ENCODE results near the gene SLC25A27.

DNA sequence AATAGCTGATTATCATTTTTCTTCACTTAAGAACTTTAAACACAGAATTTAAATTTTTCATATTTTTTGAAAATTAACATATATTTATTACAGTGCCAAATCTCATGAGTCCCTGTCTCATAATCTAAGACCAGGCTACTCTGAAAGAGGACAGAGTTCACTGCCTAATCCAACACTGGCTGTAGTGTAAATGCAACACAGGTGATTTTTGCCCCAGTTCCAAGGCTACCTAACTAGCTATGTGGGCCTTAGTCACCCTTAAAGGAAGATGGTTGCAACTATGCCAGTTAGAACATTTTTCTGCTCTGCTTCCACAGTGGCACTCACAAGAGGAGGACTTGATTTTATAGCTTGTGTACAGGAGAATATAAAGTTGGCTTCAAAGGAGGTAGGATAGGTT lies 4.9 kb downstream of the SLC25A27 start:
- TF ChIP-seq EZH2 (IDR thresholded peaks at IDR 0.05; ENCODE audit: borderline replicate concordance, insufficient read depth, low read depth, low read length, poor library complexity, severe bottlenecking) (no peak), CTCF (IDR thresholded peaks at IDR 0.05) (no peak)
